Measurements from ENCODE around the gene MRPL20.

Gene MRPL20

GRCh38 chr1:1366699-1367066, 40.4 kb downstream of the MRPL20 start:
- no peak for DNase-seq

- DNase-seq, result no peak
Observed at GRCh38 chr1:1365875-1366698, 41.0 kb downstream of the MRPL20 start.

DNA sequence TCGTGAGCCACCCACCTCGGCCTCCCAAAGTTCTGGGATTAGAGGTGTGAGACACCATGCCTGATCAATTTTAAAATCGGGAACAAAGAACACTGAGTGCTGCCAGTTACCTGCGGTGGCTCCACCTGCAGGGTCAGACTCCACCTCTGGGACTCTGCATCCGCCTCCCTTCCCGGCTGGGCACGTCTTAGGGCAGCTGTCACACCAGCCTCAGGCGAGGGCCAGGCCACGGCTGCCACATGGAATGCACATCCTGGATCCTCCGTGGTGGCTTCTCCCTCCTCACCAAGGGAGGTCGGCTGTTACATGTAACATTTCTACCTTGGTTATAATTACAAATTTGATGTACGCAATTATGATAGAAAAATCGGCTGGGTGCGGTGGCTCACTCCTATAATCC, 42.8 kb downstream of the MRPL20 start:
- DNase-seq, result no peak

DNA sequence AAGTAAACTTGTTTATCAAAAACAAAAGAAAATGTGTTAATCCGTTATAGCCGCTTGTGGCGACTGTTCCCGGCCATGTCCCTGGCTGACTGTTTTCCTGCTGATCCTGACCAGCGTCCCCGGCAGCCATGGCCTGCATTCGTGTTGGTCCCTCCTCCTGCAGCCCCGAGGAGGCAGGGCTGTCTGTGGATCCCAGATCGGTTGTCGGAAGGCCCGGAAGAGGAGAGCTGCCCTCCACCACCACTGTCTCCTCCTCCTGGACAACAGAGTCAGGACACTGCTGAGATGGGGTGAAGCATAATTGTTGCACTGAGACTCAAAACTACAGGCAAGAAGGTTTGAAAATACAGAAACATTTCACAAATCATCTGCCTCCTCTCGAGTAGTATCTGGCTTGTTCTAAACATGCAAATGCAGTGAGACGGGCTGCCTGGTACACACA, 45.1 kb downstream of the MRPL20 start:
- DNase-seq, result no peak

- DNase-seq, result no peak
Observed at GRCh38 chr1:1361233-1361981, 45.7 kb downstream of the MRPL20 start.

- no peak for DNase-seq
Observed at GRCh38 chr1:1360506-1361169, 46.5 kb downstream of the MRPL20 start.

DNA sequence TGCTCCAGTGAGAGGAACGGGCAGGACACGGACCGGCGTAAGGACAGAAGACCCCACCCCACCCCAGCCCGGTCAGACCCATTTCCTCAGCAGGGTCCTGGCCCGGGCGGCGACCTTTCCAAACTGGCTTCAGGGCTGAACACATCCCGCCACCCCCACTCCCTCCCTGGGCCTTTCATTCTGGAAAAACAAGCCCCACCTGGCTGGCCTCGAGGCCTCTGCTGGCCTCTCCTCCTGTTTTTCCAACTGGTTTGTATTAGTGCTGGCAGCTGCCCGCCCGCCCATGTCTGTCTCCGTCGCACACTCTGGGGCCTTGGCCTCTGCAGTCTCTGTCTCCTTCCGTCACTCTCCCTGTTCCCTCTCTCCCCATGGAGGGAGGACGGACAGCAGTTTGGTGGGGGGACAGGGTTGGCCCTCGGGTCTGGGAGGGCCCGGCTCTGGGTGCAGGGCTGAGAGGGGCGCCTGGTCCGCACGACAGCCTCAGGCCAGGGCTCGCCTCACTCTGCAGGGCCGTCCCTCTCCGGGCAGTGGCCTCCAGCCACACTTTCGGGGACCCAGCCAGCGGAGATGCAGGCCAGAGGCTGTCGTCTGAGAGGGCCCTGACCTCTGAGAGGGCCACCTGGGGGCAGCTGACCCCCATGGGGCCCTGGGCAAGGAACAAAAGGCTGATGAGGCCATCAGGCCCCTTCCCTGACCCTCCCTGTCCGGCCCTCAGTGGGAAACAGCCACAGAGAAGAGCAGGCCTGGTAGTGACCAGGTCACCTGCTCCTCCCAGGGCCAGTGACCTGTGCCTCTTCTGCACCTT, 47.2 kb downstream of the MRPL20 start:
- DNase-seq, result no peak

DNA sequence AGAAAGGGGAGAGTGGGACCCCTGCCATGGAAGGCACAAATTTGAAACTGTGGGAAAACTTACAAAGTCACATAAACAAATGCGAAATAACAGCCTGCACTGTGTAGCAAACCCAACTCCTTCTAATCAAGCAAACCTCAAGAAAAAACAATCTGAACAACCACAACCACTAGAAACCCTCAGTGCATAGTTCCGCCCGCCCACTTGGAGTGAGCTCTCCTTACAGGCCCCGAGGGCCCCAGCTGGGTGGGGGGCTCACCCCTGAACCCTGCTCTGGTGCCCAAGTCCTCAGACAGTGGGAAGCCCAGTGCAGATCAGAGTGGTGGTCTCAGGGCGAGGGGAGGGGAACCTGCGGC, 47.8 kb downstream of the MRPL20 start:
- no peak for DNase-seq

- DNase-seq, result peak in 9 of 56 donors; percentile 16 to 61 (median 39)
Observed at GRCh38 chr1:1358433-1359271, 48.4 kb downstream of the MRPL20 start, which contains the start of gene MXRA8. TSS of gene MXRA8 (minus strand) at chr1:1358555. CDS start at chr1:1358504, 51 bp downstream.

DNA sequence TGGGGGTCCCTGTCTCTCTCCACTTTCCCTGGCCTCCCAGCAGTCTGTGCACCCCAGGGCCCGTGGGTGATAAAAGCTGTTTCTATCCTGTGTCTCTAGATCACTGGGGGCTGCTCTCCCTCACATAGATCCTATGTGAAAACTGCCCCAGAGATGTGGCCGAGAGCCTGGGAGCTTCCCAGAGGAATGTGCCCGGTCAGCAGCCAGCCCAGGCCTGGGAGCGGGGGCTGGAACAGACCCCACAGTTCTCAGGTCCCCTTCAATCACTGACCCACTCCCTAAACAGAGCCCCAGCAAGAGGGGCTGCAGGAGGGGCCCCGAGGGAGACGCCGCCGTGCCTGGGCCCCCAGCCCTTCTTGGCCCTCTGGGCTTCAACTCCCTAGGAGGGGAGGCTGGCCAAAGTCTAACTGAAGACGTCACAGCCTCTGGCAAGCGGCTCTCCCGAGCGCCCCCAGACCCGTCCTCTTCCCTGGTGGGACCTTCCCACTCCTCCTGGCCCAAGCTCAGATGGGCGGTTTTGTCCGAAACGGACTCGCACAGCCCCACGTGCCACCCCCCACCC, 49.1 kb downstream of the MRPL20 start:
- DNase-seq, result no peak

GRCh38 chr1:1356796-1357401, 50.2 kb downstream of the MRPL20 start:
- DNase-seq, result no peak

DNA sequence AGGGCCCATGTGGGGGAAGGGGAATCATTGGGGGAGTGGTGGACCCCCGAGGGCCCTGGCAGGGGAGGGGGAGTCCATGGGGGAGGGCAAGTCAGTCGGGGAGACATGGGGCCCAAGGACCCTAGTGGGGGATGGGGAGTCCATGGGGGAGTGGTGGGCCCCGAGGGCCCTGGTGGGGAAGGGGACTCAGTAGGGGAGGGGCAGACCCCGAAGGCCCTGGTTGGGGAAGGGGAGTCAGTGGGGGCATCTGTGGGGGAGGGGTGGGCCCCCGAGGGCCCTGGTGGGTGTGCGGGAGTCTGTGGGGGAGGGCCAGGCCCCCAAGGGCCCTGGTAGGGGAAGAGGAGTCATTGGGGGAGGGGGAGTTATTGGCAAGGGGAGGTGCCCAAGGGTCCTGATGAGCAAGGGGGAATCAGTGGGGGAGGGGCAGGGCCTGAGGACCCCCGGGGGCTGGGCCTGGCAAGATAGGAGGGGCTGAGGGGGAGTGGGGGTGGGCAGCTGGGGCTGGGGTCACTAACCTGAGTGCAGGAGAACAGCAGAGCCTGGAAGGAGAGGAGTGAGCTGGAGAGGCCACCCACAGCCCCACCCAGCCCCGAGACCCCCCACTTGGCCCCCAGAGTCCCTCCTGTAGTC, 50.8 kb downstream of the MRPL20 start:
- no peak for DNase-seq

GRCh38 chr1:1355416-1355815, 51.7 kb downstream of the MRPL20 start:
- DNase-seq, result no peak

DNA sequence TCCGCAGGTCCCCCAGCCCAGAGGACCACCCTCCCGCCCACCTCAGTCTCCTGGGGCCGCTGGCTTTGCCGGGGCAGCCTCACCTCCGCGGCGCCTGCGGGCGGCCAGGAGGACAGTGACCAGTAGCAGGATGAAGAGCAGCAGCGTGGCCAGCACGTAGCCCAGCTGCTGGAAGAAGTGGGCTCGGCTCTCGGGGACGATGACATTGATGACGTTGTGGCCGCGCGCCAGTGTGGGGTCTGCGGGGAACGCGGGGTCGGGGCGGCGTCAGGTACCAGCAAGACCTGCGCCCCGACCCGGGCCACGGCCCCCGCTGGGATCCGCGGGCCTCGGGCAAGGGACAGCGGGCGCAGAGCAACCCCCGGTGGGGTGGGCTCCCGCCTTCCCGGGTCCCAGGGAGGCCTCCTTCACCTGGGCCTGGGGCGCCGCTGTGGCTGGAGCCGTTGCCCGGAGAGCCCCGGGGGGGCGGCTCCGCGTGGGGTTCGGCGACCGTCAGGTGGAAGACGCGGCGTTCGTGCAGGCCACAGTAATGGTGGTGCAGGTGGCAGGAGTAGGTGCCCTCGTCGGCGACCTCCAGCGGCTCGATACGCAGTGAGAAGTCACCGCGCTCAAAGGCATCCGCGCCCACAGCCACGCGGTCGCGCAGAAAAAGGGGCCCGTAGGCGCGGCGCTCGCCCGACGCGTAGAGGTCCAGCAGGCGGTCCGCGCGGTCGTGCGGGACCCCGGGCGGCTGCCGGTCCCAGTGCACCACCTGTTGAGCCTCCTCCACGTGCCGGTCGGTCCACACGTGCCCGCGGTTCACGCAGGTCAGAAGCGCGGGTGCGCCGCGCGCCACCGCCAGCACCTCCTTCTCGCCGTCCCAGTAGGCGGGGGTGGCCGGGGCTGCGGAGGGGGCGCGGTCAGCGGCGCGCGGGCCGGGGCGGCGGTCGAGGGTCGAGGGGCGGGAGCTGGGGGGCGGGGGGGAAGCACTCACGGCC, 52.5 kb downstream of the MRPL20 start:
- DNase-seq, result no peak

DNA sequence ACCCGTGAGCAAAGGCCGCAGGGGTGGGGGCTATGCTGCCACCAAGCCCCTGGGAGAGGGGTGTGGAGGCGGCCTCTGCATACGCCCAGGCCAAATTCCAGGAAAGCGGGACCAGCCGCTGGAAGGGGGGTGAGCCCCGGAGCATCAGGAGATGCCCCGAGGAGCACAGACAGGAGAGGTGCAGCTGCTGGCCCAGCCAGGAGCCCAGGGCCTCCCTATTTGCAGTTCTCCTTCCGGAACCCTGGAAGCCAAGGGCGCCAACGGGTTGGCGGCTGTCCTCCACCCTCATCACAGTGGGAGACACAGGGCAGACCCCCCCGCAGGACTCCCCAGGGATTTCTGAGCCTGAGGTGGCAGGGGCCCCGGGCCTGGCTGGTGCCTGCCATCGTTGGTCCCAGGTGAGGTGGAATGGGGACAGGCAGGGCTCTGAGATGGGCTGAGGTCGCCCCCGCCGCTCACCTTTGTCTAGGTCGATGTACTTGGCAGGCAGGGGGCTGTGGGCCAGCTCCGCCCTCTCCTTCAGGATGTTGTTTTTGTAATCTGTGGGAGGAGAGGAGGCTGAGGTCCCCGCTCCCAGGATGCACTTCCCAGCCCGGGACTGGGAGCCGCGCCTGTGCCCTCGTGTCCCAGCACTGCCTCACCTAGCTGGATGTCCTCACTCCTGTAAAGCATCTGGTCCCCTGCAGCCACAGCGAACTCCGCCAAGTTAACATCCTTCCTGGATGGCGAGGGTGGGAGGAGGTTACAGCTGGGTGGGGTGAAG, 53.5 kb downstream of the MRPL20 start:
- DNase-seq, result no peak

DNA sequence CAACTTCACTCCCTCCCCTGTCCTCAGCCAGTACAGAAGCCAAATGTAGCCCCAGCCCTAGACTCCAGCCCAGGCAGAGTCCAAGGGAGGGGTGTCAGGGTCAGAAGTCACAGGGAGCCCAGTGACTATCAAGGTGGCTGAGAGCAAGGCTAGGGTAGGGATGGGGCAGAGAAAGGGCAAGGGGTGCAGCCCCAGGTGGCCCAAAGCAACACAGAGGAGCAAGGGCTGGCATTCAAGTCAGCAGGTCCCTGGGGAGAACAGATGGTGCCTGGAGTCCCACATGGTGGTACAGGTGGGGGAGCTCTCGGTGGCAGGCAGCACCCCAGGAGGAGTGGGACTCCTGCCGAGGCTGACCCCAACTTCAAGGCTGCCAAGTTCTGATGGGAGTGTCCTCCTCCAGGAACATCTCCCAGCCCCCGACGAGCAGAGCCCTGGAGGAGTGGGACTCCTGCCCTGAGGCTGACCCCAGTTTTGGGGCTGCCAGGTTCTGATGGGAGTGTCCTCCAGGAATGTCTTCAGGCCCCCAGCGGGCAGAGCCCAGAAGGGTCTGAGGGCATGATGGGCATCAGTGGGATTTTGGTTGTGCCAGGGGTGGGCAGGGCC, 54.2 kb downstream of the MRPL20 start:
- no peak for DNase-seq

Measured in nucleus accumbens (tissue), 56 donors.